ENCODE results near the gene ZC3H15.

Gene ZC3H15

GRCh38 chr2:186477790-186478189, 8.3 kb upstream of the ZC3H15 start:
- H3K9ac ChIP-seq (ENCODE audit: low read length), result no peak overlapping the region
- no peak overlapping the region for H2AFZ ChIP-seq (ENCODE audit: low read depth, low read length)
- H3K9me3 ChIP-seq (ENCODE audit: control insufficient read depth, low read length), result no peaks in the 10 kb centered on the region
- H3K4me2 ChIP-seq (ENCODE audit: low read length, poor library complexity, severe bottlenecking), result no peak overlapping the region
- H2BK15ac ChIP-seq (ENCODE audit: low read depth, poor library complexity, severe bottlenecking), result no peak overlapping the region
- H3K4me1 ChIP-seq (ENCODE audit: control insufficient read depth, insufficient read depth, low read depth, low read length), result no peaks in the 10 kb centered on the region
- H3K4ac ChIP-seq (ENCODE audit: low read depth in 1 of 2, low read length in 2 of 2), result no peak overlapping the region
- no peak for DNase-seq
- H4K91ac ChIP-seq (ENCODE audit: low read length), result no peak overlapping the region
- 98% methylated on average over 2 of the region's 3 CpGs for WGBS
- H2BK5ac ChIP-seq (ENCODE audit: low read depth, low read length, poor library complexity, severe bottlenecking), result no peak overlapping the region
- no peaks in the 10 kb centered on the region for H3K27me3 ChIP-seq (ENCODE audit: control insufficient read depth in 1 of 2, insufficient read depth in 1 of 2, low read length in 2 of 2)
- no peaks in the 10 kb centered on the region for H3K36me3 ChIP-seq (ENCODE audit: control insufficient read depth in 1 of 2, insufficient read depth in 2 of 2, low read depth in 1 of 2, low read length in 2 of 2)
- no peak overlapping the region for H4K8ac ChIP-seq (ENCODE audit: low read length)
- H2AK5ac ChIP-seq (ENCODE audit: low read length, severe bottlenecking), result no peak overlapping the region
- no peak overlapping the region for H2BK12ac ChIP-seq (ENCODE audit: low read length in 2 of 2)
- H3K18ac ChIP-seq (ENCODE audit: low read depth in 1 of 2, low read length in 2 of 2), result no peak overlapping the region
- H3K27ac ChIP-seq (ENCODE audit: low read length, poor library complexity, severe bottlenecking), result no peak overlapping the region
- no peak overlapping the region for H2BK120ac ChIP-seq (ENCODE audit: low read depth, low read length)
- H3K79me1 ChIP-seq (replicated peaks; ENCODE audit: low read length, poor library complexity, severe bottlenecking), result peaks cover 4% of the 10 kb centered on the region
- H3K23ac ChIP-seq (ENCODE audit: low read length in 2 of 2), result no peak overlapping the region
- H3K4me3 ChIP-seq (ENCODE audit: insufficient read depth in 1 of 2, low read depth in 1 of 2, low read length in 2 of 2), result no peak overlapping the region
- H3K14ac ChIP-seq (ENCODE audit: low read length in 2 of 2), result no peak overlapping the region

DNA sequence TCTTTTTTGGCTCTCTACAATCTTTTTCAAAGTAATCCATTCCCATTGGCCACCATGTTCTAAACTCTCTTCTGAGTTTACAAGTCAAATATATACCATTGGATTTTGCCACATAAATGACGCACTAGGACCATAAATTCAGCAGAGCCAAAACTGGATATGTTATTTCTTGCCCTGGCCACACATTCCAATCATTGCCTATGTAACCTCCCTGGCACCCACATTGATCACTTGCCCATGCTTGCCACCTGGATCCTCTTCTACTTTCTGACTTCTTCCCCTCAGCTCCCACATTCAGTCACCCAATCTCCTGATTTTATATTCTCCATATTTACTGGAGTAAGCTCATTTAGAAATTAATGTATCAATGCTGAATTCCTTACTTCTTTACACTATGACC, 5.1 kb upstream of the ZC3H15 start:
- no peak overlapping the region for H3K27ac ChIP-seq (ENCODE audit: low read length, poor library complexity, severe bottlenecking)
- no peak overlapping the region for H3K18ac ChIP-seq (ENCODE audit: low read depth in 1 of 2, low read length in 2 of 2)
- no peak overlapping the region for H3K4ac ChIP-seq (ENCODE audit: low read depth in 1 of 2, low read length in 2 of 2)
- H2AFZ ChIP-seq (ENCODE audit: low read depth, low read length), result no peak overlapping the region
- H2BK5ac ChIP-seq (ENCODE audit: low read depth, low read length, poor library complexity, severe bottlenecking), result no peak overlapping the region
- H3K27me3 ChIP-seq (ENCODE audit: control insufficient read depth in 1 of 2, insufficient read depth in 1 of 2, low read length in 2 of 2), result no peaks in the 10 kb centered on the region
- H3K9me3 ChIP-seq (ENCODE audit: control insufficient read depth, low read length), result no peaks in the 10 kb centered on the region
- DNase-seq, result no peak
- no peaks in the 10 kb centered on the region for H3K36me3 ChIP-seq (ENCODE audit: control insufficient read depth in 1 of 2, insufficient read depth in 2 of 2, low read depth in 1 of 2, low read length in 2 of 2)
- H3K4me2 ChIP-seq (ENCODE audit: low read length, poor library complexity, severe bottlenecking), result no peak overlapping the region
- 92% methylated on average over 1 of the region's 1 CpG for WGBS
- H4K8ac ChIP-seq (ENCODE audit: low read length), result no peak overlapping the region
- H3K79me1 ChIP-seq (replicated peaks; ENCODE audit: low read length, poor library complexity, severe bottlenecking), result peaks cover 4% of the 10 kb centered on the region
- H2AK5ac ChIP-seq (ENCODE audit: low read length, severe bottlenecking), result no peak overlapping the region
- no peak overlapping the region for H3K9ac ChIP-seq (ENCODE audit: low read length)
- no peak overlapping the region for H3K4me3 ChIP-seq (ENCODE audit: insufficient read depth in 1 of 2, low read depth in 1 of 2, low read length in 2 of 2)
- no peak overlapping the region for H3K14ac ChIP-seq (ENCODE audit: low read length in 2 of 2)
- no peak overlapping the region for H4K91ac ChIP-seq (ENCODE audit: low read length)
- H2BK15ac ChIP-seq (ENCODE audit: low read depth, poor library complexity, severe bottlenecking), result no peak overlapping the region
- H3K23ac ChIP-seq (ENCODE audit: low read length in 2 of 2), result no peak overlapping the region
- H2BK120ac ChIP-seq (ENCODE audit: low read depth, low read length), result no peak overlapping the region
- H3K4me1 ChIP-seq (ENCODE audit: control insufficient read depth, insufficient read depth, low read depth, low read length), result no peaks in the 10 kb centered on the region
- no peak overlapping the region for H2BK12ac ChIP-seq (ENCODE audit: low read length in 2 of 2)

DNA sequence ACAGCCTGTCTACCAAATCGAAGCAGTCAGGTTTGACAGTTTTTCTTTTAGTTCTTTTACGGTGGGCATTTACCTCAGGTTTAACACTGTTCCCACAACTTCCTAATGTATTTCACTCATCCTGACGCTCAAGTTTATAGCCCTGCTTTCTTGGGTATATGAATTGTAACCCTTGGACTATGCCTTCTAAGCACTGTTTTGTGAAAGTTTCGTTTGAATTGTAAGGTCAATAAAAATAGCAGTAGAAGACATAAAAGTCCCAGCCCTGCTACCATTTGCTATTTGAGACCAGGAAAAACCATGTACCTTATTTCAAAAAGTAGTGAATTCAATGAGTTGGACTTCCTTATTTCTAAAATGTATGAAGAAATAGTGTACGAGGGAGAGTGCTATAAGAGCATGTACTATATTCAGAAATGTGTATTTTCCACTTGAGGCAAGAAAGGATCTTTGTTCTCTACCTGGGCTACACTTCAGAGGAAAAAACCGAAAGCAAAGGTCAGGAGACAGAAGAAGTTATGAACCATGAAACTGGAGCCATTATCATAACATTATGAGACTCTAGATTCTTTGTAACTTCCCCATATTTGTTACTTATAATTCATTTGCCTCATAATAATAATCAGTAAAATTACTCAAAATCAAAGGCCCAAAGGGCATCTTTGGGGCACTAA, 1.9 kb upstream of the ZC3H15 start:
- Histone ChIP-seq H3K23ac (ENCODE audit: low read length in 2 of 2) (no peak overlapping the region), H2AFZ (ENCODE audit: low read depth, low read length) (no peak overlapping the region), H4K8ac (ENCODE audit: low read length) (no peak overlapping the region), H4K91ac (ENCODE audit: low read length) (no peak overlapping the region), H3K9ac (ENCODE audit: low read length) (no peak overlapping the region), H3K4me2 (ENCODE audit: low read length, poor library complexity, severe bottlenecking) (no peak overlapping the region), H3K4me1 (ENCODE audit: control insufficient read depth, insufficient read depth, low read depth, low read length) (no peaks in the 10 kb centered on the region), H3K4me3 (ENCODE audit: insufficient read depth in 1 of 2, low read depth in 1 of 2, low read length in 2 of 2) (peak overlapping the region in 1 of 2 experiments; percentile 99), H3K18ac (ENCODE audit: low read depth in 1 of 2, low read length in 2 of 2) (no peak overlapping the region), H3K4ac (ENCODE audit: low read depth in 1 of 2, low read length in 2 of 2) (no peak overlapping the region), H2BK12ac (ENCODE audit: low read length in 2 of 2) (no peak overlapping the region), H3K27me3 (ENCODE audit: control insufficient read depth in 1 of 2, insufficient read depth in 1 of 2, low read length in 2 of 2) (no peaks in the 10 kb centered on the region), H2BK15ac (ENCODE audit: low read depth, poor library complexity, severe bottlenecking) (no peak overlapping the region), H2BK120ac (ENCODE audit: low read depth, low read length) (no peak overlapping the region), H3K36me3 (ENCODE audit: control insufficient read depth in 1 of 2, insufficient read depth in 2 of 2, low read depth in 1 of 2, low read length in 2 of 2) (no peaks in the 10 kb centered on the region), H3K9me3 (ENCODE audit: control insufficient read depth, low read length) (no peaks in the 10 kb centered on the region), H2BK5ac (ENCODE audit: low read depth, low read length, poor library complexity, severe bottlenecking) (no peak overlapping the region), H2AK5ac (ENCODE audit: low read length, severe bottlenecking) (no peak overlapping the region), H3K79me1 (replicated peaks; ENCODE audit: low read length, poor library complexity, severe bottlenecking) (peaks cover 4% of the 10 kb centered on the region), H3K14ac (ENCODE audit: low read length in 2 of 2) (no peak overlapping the region), H3K27ac (ENCODE audit: low read length, poor library complexity, severe bottlenecking) (no peak overlapping the region)
- WGBS, result 100% methylated on average over 3 of the region's 6 CpGs
- no peak for DNase-seq

DNA sequence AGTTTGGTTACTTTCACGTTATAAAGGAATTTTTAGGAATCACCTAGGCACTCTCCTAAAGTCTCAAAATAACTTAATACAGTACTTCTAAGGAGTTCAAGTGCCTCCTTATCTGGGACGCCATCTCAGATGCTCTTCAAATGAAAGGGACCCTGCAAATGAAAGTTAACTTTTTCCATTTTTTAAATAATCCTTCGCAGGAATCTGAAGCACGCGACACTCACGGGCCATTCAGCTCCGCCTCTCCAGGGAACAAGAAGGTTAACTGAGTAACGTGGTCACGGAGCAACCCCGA, 537 bp upstream of the ZC3H15 start:
- Histone ChIP-seq H2BK15ac (ENCODE audit: low read depth, poor library complexity, severe bottlenecking) (no peak overlapping the region), H3K27me3 (ENCODE audit: control insufficient read depth in 1 of 2, insufficient read depth in 1 of 2, low read length in 2 of 2) (no peaks in the 10 kb centered on the region), H3K4me3 (ENCODE audit: insufficient read depth in 1 of 2, low read depth in 1 of 2, low read length in 2 of 2) (peak overlapping the region; percentile 76 to 99), H2BK120ac (ENCODE audit: low read depth, low read length) (no peak overlapping the region), H2BK5ac (ENCODE audit: low read depth, low read length, poor library complexity, severe bottlenecking) (no peak overlapping the region), H3K36me3 (ENCODE audit: control insufficient read depth in 1 of 2, insufficient read depth in 2 of 2, low read depth in 1 of 2, low read length in 2 of 2) (no peaks in the 10 kb centered on the region), H4K8ac (ENCODE audit: low read length) (peak overlapping the region; percentile 66), H3K14ac (ENCODE audit: low read length in 2 of 2) (no peak overlapping the region), H3K18ac (ENCODE audit: low read depth in 1 of 2, low read length in 2 of 2) (peak overlapping the region; percentile 67 to 80), H3K4me2 (ENCODE audit: low read length, poor library complexity, severe bottlenecking) (peak overlapping the region; percentile 19), H3K9me3 (ENCODE audit: control insufficient read depth, low read length) (no peaks in the 10 kb centered on the region), H3K4ac (ENCODE audit: low read depth in 1 of 2, low read length in 2 of 2) (peak overlapping the region in 1 of 2 experiments; percentile 71), H3K23ac (ENCODE audit: low read length in 2 of 2) (no peak overlapping the region), H2AFZ (ENCODE audit: low read depth, low read length) (peak overlapping the region; percentile 0), H3K27ac (ENCODE audit: low read length, poor library complexity, severe bottlenecking) (peak overlapping the region; percentile 87), H3K9ac (ENCODE audit: low read length) (peak overlapping the region; percentile 99), H2AK5ac (ENCODE audit: low read length, severe bottlenecking) (no peak overlapping the region), H3K4me1 (ENCODE audit: control insufficient read depth, insufficient read depth, low read depth, low read length) (no peaks in the 10 kb centered on the region), H3K79me1 (replicated peaks; ENCODE audit: low read length, poor library complexity, severe bottlenecking) (no peaks in the 10 kb centered on the region), H4K91ac (ENCODE audit: low read length) (peak overlapping the region; percentile 73), H2BK12ac (ENCODE audit: low read length in 2 of 2) (no peak overlapping the region)
- DNase-seq, result no peak
- 3% methylated on average over 10 of the region's 10 CpGs for WGBS
